Bronchial epithelial cell (primary cell): ENCODE data around the gene COL25A1. TPM values are rescaled to one million over a fixed set of nuclear protein-coding genes. Genes with fewer than 3 reads are reported as not detected.

ENCODE experiments used
- DNase-seq: peaks from one replicate; pipeline ENCODE4 v3.0.0-alpha.2; 2010; ENCODE audit warnings: low read depth
- FAIRE-seq: peaks from 2 replicates; lab custom pipeline; 2011; peaks lifted over from hg19 to GRCh38; lab: Jason Lieb, UNC
- H3K27me3 ChIP-seq: 2 replicates; pipeline ENCODE4 v1.5.1; 2011; ENCODE audit warnings: low read length; ENCODE audit not compliant: control insufficient read depth, insufficient read depth
- H3K36me3 ChIP-seq: 2 replicates; pipeline ENCODE4 v1.5.1; 2011; ENCODE audit warnings: low read length; ENCODE audit not compliant: control insufficient read depth, insufficient read depth
- H3K4me3 ChIP-seq: 2 replicates; pipeline ENCODE4 v1.5.1; 2011; ENCODE audit warnings: mild to moderate bottlenecking, low read depth, low read length, control low read depth
- CTCF ChIP-seq: IDR thresholded peaks from 2 replicates; pipeline ENCODE4 v1.5.1; 2011; ENCODE audit warnings: mild to moderate bottlenecking, moderate library complexity, low read length, control low read depth, inconsistent platforms; ENCODE audit not compliant: insufficient read depth, severe bottlenecking
- total RNA-seq: library from RNA; depleted of rRNA; stranded (reverse); fragments of >200 nt; gene quantifications from 2 replicates; pipeline ENCODE4 v1.2.1, GENCODE V29; 2014

The COL25A1 gene
- total RNA-seq, 1 donor from 2014 or later, result under 0.01 TPM

DNA sequence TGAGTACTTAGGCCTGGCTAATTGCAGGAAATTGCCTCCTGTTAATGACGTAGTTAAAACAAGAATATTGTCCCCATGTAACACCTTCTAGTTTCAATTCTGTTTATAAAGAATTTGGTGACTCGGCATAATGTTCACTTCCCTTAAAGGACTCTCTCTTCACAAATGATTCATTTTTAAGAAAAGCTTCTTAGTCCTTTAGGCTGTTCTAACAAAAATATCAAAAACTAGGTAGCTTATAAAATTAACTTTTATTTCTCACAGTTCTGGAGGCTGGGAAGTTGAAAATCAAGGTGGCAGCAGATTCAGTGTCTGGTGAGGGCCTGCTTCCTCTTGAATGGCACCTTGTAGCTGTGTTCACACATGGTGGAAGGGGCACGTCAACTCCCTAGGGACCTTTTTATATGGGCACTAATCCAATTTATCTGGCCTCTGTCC lies 23.8 kb downstream of the COL25A1 start:
- Histone ChIP-seq H3K27me3 (no peaks in the 10 kb centered on the region), H3K36me3 (no peaks in the 10 kb centered on the region), H3K4me3 (no peak overlapping the region)
- DNase-seq, result no peak
- FAIRE-seq, result no peak
- no peak for TF ChIP-seq CTCF

DNA sequence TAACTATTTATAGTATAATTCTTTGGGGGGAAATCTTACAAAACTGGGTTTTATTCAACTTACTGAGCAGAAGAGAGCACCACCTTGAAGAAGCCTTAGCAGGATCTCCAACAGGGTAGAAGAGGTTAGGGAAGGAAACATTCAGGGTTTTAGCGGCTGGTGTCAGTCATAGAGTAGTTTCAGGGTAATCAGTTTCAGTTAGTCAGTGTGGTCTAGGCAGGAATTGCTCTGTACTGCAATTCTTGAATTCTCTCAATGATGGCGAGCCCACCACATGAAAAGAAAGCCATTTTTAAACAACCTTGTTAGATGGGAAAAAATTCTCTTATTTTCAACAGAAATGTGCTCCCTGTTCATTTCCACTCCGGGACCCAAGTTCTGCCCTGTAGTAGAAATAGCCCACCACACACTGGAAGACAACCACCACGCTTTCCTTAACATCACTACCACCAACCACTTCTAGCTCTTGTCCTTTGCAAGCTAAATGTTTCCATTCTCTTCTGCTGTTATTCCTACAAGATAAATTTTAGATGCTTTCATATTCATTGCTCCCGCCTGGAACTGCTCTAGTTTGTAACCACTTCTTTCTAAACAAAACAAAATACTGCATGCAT lies 25.9 kb downstream of the COL25A1 start:
- Histone ChIP-seq H3K27me3 (no peaks in the 10 kb centered on the region), H3K36me3 (no peaks in the 10 kb centered on the region), H3K4me3 (no peak overlapping the region)
- TF ChIP-seq CTCF, result no peak
- DNase-seq (no peak), FAIRE-seq (no peak)

DNA sequence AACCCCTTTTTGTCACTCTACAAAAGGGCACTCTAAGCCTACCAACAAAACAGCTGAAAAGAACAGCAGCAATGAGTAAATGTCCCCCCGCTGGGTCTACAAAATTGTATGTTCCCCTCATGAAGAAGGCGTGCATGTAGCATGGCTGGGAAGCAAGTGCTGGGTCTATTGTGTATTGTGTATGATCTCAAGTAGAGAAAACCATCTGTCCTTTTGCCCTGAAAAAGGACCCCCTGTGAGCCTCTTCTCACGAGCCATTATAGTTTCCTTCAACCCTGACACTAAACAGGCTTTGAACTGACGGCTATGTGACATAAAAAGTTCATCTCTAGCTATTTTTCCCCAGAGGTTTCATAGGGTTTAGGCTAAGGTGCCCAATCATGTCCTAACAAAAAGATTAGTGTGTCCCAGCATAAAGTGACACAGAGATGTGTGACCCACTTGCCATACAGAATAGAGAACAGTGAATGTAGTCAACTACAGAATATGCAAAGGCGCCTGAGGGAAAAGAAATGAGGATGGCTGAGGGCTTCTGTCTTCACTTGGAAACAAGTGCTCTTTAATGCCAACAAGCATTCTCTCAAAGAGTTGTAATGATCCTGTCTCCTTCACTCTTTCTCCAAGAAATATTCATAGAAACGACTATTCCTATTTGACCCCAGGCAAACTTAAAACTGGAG lies 27.3 kb downstream of the COL25A1 start:
- Histone ChIP-seq H3K4me3 (no peak overlapping the region), H3K36me3 (no peaks in the 10 kb centered on the region), H3K27me3 (no peaks in the 10 kb centered on the region)
- no peak for DNase-seq
- FAIRE-seq, result no peak
- TF ChIP-seq CTCF, result no peak

DNA sequence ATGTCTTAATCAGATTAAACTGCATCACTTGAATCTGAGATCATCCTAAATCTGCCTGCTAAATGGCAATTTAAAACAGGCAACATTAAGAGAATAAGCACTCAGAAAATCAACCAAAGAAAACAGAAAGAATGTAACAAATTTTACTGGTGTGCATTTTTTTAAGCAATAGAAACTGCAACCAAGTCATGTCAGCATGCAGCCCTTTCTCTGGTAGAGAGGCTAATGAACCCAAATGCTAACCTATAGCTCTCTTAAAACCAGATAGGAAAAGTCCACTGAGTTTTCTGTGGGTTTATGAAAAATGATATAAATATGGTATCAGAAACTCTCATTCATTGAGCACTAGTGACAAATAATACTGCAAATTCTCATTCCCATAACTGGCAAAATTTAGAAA lies 35.6 kb downstream of the COL25A1 start:
- no peak for TF ChIP-seq CTCF
- Histone ChIP-seq H3K4me3 (no peak overlapping the region), H3K36me3 (no peaks in the 10 kb centered on the region), H3K27me3 (no peaks in the 10 kb centered on the region)
- DNase-seq (no peak), FAIRE-seq (no peak)

DNA sequence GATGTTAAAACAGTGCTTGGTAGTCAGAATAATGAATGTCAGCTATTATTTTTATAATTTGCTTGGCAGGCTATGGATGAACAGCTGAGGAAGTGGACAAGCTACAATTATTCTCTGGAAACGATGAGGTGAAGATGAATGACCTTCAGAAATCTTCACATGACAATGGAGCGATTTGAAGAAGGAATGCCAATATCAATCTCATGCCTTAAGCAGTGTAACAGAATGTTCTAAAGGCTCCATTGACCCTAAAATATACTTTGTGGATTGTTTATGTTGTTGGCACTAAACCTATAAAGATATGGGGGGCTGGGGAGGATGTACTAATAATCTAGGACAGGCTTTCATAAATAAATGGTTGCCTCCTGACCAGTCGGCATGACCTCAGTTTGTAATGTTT lies 36.2 kb downstream of the COL25A1 start:
- FAIRE-seq (no peak), DNase-seq (no peak)
- Histone ChIP-seq H3K36me3 (no peaks in the 10 kb centered on the region), H3K4me3 (no peak overlapping the region), H3K27me3 (no peaks in the 10 kb centered on the region)
- no peak for TF ChIP-seq CTCF

DNA sequence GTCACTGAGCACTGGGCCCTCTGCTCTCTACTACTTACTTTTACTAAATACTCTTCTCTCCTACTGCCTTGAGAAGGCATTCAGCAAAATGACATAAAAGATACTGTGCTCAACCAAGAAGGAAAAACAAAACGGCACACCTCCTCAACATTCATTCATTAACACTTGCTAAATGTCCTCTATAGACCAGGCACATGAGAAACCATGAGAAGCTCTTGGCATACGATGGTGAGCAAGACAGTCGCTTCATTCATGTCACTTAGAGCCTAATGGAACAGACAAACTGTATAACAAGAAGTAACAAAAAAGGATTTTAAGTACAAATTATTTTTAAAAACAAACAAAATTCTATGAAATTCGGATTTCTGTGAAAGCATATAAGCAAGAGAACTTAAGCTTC lies 38.7 kb downstream of the COL25A1 start:
- no peak for TF ChIP-seq CTCF
- DNase-seq (no peak), FAIRE-seq (no peak)
- H3K4me3 ChIP-seq, result no peak overlapping the region
- H3K36me3 ChIP-seq, result no peaks in the 10 kb centered on the region
- no peaks in the 10 kb centered on the region for H3K27me3 ChIP-seq
